Measurements from ENCODE around the gene GPR21. TPM values are rescaled to one million over a fixed set of nuclear protein-coding genes. Genes with fewer than 3 reads are reported as not detected.
A peak's percentile ranks its signal among the peaks of the same experiment; 100 is the strongest.

Gene GPR21
- total RNA-seq, 1 donor from 2014 or later: 6.4 TPM

GRCh38 chr9:123031963-123032362 lies 1.5 kb upstream of the GPR21 start:
- no peaks in the 10 kb centered on the region for H4K20me1 ChIP-seq (ENCODE audit: low read depth)
- peaks cover 6% of the 10 kb centered on the region for H3K36me3 ChIP-seq
- H3K4me1 ChIP-seq: peaks cover 13% of the 10 kb centered on the region
- H3K9ac ChIP-seq: no peak overlapping the region
- Mint-ChIP-seq H3K36me3 (peaks cover 10% of the 10 kb centered on the region), H3K9me3 (no peaks in the 10 kb centered on the region), H3K27ac (no peak overlapping the region), H3K27me3 (ENCODE audit: insufficient read depth, low read depth) (peaks cover 2% of the 10 kb centered on the region), H3K4me3 (no peak overlapping the region), H3K4me1 (peaks cover 20% of the 10 kb centered on the region)
- no peak for TF ChIP-seq CTCF (IDR thresholded peaks at IDR 0.05)
- no peak for TF ChIP-seq EZH2 (IDR thresholded peaks at IDR 0.05)
- no peak for TF ChIP-seq EZH2phosphoT487 (IDR thresholded peaks at IDR 0.05)
- no peak overlapping the region for H3K4me3 ChIP-seq
- H2AFZ ChIP-seq (replicated peaks): no peak overlapping the region
- H3K9me3 ChIP-seq (ENCODE audit: low read depth): no peaks in the 10 kb centered on the region
- no peak overlapping the region for H3K4me2 ChIP-seq
- no peaks in the 10 kb centered on the region for H3K79me2 ChIP-seq (ENCODE audit: low read depth)
- peaks cover 6% of the 10 kb centered on the region for H3F3A ChIP-seq (ENCODE audit: low read depth)
- H3K27ac ChIP-seq: no peak overlapping the region
- no peaks in the 10 kb centered on the region for H3K27me3 ChIP-seq
- no peak for DNase-seq (ENCODE audit: low spot score)

- H3K27me3 ChIP-seq: no peaks in the 10 kb centered on the region
- H3K27ac ChIP-seq: no peak overlapping the region
- no peaks in the 10 kb centered on the region for H3K36me3 ChIP-seq
- H3K27ac Mint-ChIP-seq: peak overlapping the region; percentile 30
- H3K9ac ChIP-seq: no peak overlapping the region
- H3F3A ChIP-seq (ENCODE audit: low read depth): peaks cover 6% of the 10 kb centered on the region
- H4K20me1 ChIP-seq (ENCODE audit: low read depth): peaks cover 7% of the 10 kb centered on the region
- no peak for TF ChIP-seq EZH2 (IDR thresholded peaks at IDR 0.05)
- no peak for TF ChIP-seq EZH2phosphoT487 (IDR thresholded peaks at IDR 0.05)
- TF ChIP-seq CTCF (IDR thresholded peaks at IDR 0.05): no peak
- no peaks in the 10 kb centered on the region for H3K9me3 Mint-ChIP-seq
- no peaks in the 10 kb centered on the region for H3K27me3 Mint-ChIP-seq (ENCODE audit: insufficient read depth, low read depth)
- peak overlapping the region; percentile 14 for H3K4me3 Mint-ChIP-seq
- H3K79me2 ChIP-seq (ENCODE audit: low read depth): no peaks in the 10 kb centered on the region
- peaks cover 20% of the 10 kb centered on the region for H3K4me1 Mint-ChIP-seq
- H3K4me3 ChIP-seq: peak overlapping the region; percentile 25
- H3K4me1 ChIP-seq: peaks cover 13% of the 10 kb centered on the region
- peak overlapping the region; percentile 61 for H3K4me2 ChIP-seq
- peaks cover 7% of the 10 kb centered on the region for H3K36me3 Mint-ChIP-seq
- no peak overlapping the region for H2AFZ ChIP-seq (replicated peaks)
- DNase-seq (ENCODE audit: low spot score): no peak
- no peaks in the 10 kb centered on the region for H3K9me3 ChIP-seq (ENCODE audit: low read depth)
Observed at GRCh38 chr9:123033864-123034601, 566 bp downstream of the GPR21 start.

GRCh38 chr9:123034881-123035510 lies 1.5 kb downstream of the GPR21 start:
- no peak overlapping the region for H3K27ac Mint-ChIP-seq
- H3K79me2 ChIP-seq (ENCODE audit: low read depth): no peaks in the 10 kb centered on the region
- H3K9me3 Mint-ChIP-seq: no peaks in the 10 kb centered on the region
- no peak for TF ChIP-seq CTCF (IDR thresholded peaks at IDR 0.05)
- TF ChIP-seq EZH2phosphoT487 (IDR thresholded peaks at IDR 0.05): no peak
- peaks cover 20% of the 10 kb centered on the region for H3K4me1 Mint-ChIP-seq
- H4K20me1 ChIP-seq (ENCODE audit: low read depth): peaks cover 7% of the 10 kb centered on the region
- no peak overlapping the region for H3K27ac ChIP-seq
- no peaks in the 10 kb centered on the region for H3K27me3 ChIP-seq
- H2AFZ ChIP-seq (replicated peaks): no peak overlapping the region
- H3F3A ChIP-seq (ENCODE audit: low read depth): peaks cover 6% of the 10 kb centered on the region
- no peaks in the 10 kb centered on the region for H3K27me3 Mint-ChIP-seq (ENCODE audit: insufficient read depth, low read depth)
- peaks cover 5% of the 10 kb centered on the region for H3K36me3 Mint-ChIP-seq
- no peaks in the 10 kb centered on the region for H3K9me3 ChIP-seq (ENCODE audit: low read depth)
- no peak overlapping the region for H3K4me3 Mint-ChIP-seq
- no peak overlapping the region for H3K9ac ChIP-seq
- H3K4me3 ChIP-seq: no peak overlapping the region
- H3K4me1 ChIP-seq: peaks cover 13% of the 10 kb centered on the region
- no peak overlapping the region for H3K4me2 ChIP-seq
- no peak for DNase-seq (ENCODE audit: low spot score)
- no peaks in the 10 kb centered on the region for H3K36me3 ChIP-seq

Measured in neural progenitor cell (in vitro differentiated cells).